ENCODE data around the gene THSD8.

DNA sequence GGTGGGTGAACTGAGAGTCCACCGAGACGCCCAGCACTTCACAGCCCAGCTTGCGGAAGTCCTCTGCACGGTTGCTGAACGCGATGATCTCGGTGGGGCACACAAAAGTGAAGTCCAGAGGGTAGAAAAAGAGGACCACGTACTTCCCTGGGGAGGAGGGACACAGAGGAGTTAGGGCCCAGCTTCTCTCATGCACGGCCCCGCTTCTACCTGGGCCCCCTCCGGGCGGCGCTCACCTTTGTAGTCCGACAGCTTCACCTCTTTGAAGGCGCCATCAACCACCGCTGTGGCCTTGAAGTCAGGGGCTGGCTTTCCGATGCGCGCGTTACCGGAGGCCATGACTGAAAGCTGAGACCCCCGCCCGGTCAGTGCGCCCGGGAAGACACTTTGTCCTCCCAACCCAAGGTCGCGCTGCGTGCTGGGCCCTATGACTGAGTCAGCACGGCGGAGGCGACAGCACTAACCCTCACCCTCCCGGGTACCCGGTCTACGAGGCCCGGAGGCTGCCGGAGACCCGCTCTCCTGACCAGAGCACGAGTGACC lies 875 bp upstream of the THSD8 start:
- TF ChIP-seq, protein P1, sequence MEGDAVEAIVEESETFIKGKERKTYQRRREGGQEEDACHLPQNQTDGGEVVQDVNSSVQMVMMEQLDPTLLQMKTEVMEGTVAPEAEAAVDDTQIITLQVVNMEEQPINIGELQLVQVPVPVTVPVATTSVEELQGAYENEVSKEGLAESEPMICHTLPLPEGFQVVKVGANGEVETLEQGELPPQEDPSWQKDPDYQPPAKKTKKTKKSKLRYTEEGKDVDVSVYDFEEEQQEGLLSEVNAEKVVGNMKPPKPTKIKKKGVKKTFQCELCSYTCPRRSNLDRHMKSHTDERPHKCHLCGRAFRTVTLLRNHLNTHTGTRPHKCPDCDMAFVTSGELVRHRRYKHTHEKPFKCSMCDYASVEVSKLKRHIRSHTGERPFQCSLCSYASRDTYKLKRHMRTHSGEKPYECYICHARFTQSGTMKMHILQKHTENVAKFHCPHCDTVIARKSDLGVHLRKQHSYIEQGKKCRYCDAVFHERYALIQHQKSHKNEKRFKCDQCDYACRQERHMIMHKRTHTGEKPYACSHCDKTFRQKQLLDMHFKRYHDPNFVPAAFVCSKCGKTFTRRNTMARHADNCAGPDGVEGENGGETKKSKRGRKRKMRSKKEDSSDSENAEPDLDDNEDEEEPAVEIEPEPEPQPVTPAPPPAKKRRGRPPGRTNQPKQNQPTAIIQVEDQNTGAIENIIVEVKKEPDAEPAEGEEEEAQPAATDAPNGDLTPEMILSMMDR (IDR thresholded peaks at IDR 0.05): no peak
- TF ChIP-seq POLR2A (IDR thresholded peaks at IDR 0.05) (no peak), EP300 (IDR thresholded peaks at IDR 0.05) (no peak)
